Measurements from ENCODE around the gene CLEC18C.
"Not testable (repeated sequence)": the region's sequence is repeated elsewhere in the genome, so short reads cannot be mapped to it uniquely, and the experiment has no call there.

DNA sequence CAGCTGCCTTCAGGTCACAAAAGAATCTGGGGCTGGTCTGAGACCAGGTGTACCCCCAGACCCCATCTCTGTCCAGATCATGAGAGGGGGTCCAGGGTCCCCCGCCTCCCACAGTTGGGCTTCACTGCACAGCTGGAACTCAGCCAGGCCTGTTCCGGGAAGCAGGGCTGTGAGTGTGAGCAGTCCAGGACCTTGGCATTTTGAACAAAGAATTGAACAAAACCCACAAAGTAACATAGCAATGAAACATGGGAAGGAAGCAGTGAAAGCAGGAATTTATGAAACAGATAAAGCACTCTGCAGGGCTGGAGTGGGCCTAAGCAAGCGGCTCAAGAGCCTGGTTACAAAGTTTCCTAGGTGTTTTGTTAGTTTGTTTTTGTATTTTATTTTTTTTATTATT is 25.1 kb downstream of the CLEC18C start:
- TF ChIP-seq, protein P1, sequence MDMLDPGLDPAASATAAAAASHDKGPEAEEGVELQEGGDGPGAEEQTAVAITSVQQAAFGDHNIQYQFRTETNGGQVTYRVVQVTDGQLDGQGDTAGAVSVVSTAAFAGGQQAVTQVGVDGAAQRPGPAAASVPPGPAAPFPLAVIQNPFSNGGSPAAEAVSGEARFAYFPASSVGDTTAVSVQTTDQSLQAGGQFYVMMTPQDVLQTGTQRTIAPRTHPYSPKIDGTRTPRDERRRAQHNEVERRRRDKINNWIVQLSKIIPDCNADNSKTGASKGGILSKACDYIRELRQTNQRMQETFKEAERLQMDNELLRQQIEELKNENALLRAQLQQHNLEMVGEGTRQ (IDR thresholded peaks at IDR 0.05; ENCODE audit: low read depth, low read length): not testable (repeated sequence)
- TF ChIP-seq, protein P2, sequence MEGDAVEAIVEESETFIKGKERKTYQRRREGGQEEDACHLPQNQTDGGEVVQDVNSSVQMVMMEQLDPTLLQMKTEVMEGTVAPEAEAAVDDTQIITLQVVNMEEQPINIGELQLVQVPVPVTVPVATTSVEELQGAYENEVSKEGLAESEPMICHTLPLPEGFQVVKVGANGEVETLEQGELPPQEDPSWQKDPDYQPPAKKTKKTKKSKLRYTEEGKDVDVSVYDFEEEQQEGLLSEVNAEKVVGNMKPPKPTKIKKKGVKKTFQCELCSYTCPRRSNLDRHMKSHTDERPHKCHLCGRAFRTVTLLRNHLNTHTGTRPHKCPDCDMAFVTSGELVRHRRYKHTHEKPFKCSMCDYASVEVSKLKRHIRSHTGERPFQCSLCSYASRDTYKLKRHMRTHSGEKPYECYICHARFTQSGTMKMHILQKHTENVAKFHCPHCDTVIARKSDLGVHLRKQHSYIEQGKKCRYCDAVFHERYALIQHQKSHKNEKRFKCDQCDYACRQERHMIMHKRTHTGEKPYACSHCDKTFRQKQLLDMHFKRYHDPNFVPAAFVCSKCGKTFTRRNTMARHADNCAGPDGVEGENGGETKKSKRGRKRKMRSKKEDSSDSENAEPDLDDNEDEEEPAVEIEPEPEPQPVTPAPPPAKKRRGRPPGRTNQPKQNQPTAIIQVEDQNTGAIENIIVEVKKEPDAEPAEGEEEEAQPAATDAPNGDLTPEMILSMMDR (conservative IDR thresholded peaks at IDR 0.05; ENCODE audit: low read depth, low read length): not testable (repeated sequence)
- TF ChIP-seq MAFK (IDR thresholded peaks at IDR 0.05; ENCODE audit: low read depth, low read length); CEBPB (IDR thresholded peaks at IDR 0.05; ENCODE audit: low read depth, low read length); RCOR1 (IDR thresholded peaks at IDR 0.05; ENCODE audit: insufficient replicate concordance, low read length): not testable (repeated sequence)

Data from IMR-90 (cell line).